Retinal pigment epithelial cell (primary cell): ENCODE results near the gene ARHGAP24.
"Not testable (repeated sequence)": the region's sequence is repeated elsewhere in the genome, so short reads cannot be mapped to it uniquely, and the experiment has no call there.

Experiments used
- DNase-seq: peaks from one replicate; pipeline ENCODE4 v3.0.0-alpha.2; 2010; ENCODE audit warnings: low read depth
- H3K4me3 ChIP-seq: 2 replicates; pipeline ENCODE4 v1.5.1; 2011; ENCODE audit warnings: mild to moderate bottlenecking, low read length, control low read depth, moderate library complexity
- TF ChIP-seq, protein P1 (sequence below): conservative IDR thresholded peaks from 2 replicates; pipeline ENCODE4 v1.5.1; 2011; ENCODE audit warnings: low read depth, low read length, control low read depth, inconsistent platforms

The ARHGAP24 gene

DNA sequence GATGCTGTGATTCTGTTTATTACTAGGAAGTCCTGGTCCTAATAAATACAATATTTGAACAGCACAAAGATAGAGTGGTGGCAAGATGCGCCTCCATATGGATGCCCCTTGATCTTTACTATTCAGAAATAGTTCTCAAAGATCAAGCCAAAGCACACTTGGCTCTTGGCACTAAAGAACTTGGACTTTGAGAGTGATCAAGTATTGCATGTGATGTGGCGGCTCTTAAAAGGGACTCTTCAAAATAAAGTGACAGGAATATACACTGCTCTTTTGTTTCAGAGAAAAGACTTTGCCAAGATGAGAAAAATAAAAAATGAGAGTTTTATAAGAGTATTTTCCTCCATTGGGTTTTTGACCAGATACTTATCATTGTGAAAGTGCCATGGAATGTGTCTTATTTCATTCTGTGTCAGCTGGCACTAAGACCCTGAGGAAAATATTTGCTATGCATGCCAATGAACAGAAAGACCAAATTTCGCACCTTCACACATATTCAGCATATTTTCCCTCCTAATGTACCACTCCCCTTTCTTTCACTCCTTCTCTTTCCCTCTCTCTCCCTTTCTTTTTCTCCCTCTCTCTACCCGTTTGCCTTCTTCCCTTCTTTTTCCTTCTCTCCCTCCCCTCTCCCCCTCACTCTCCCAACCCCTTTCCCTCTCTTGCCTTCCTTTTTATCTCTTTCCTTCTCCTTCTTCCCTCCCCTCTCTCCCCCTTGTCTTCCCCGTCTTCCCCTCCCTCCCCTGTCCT is 35.1 kb downstream of the ARHGAP24 start:
- no peak for DNase-seq
- no peak overlapping the region for H3K4me3 ChIP-seq
- TF ChIP-seq, protein P1, sequence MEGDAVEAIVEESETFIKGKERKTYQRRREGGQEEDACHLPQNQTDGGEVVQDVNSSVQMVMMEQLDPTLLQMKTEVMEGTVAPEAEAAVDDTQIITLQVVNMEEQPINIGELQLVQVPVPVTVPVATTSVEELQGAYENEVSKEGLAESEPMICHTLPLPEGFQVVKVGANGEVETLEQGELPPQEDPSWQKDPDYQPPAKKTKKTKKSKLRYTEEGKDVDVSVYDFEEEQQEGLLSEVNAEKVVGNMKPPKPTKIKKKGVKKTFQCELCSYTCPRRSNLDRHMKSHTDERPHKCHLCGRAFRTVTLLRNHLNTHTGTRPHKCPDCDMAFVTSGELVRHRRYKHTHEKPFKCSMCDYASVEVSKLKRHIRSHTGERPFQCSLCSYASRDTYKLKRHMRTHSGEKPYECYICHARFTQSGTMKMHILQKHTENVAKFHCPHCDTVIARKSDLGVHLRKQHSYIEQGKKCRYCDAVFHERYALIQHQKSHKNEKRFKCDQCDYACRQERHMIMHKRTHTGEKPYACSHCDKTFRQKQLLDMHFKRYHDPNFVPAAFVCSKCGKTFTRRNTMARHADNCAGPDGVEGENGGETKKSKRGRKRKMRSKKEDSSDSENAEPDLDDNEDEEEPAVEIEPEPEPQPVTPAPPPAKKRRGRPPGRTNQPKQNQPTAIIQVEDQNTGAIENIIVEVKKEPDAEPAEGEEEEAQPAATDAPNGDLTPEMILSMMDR = no peak

DNA sequence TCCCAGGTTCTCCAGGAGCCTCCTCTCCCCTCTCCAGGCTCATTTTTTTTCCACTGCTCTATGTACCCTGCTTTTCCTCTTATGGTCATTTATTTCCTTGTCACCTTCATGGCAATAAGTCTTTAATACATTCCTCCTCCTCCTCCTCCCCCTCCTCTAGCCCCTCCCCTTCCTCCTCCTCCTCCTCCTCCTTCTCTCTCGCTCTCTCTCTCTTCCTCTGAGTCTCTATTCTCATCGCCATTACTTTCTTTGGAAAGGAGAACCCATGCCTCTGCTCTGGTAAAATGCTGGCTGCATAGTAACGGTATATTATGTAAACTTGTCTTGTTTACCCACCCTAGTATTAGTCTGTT is 35.7 kb downstream of the ARHGAP24 start:
- DNase-seq = no peak
- H3K4me3 ChIP-seq = no peak overlapping the region
- TF ChIP-seq, protein P1 = no peak

DNA sequence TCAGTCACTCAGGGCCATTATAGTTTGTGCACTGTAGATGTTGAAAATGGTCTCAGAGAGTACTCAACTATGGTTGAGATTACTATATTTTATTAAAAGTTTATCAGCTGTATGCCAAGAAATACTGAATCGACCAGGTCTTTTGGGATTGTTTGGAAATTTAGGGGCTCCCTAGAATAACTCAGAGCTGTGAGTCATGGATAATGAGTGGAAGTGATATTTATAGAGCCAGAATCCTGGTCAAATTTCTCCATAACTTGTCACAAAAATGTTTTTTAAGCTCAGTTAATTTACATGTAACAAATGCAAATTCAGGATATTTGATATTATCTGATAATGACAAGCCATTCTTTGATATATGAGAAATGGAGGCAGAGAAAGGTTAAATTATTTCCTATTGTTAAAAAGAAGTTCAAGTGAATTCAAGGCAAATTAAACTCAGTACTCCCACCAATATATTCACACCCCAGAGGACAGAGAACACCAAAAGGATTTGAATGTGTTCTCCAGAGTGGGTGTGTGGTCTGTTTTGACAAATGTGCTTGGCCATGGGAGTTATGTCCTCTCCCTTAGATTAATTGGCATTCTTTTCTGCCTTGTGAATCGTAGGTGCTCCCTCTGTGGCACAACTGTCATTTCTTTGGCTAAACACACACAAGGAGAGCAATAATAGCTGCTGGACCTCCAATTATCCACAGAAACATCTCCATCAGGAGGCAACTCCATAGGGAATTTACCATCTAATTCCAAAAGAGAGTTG is 37.7 kb downstream of the ARHGAP24 start:
- DNase-seq = no peak
- TF ChIP-seq, protein P1 = no peak
- no peak overlapping the region for H3K4me3 ChIP-seq

DNA sequence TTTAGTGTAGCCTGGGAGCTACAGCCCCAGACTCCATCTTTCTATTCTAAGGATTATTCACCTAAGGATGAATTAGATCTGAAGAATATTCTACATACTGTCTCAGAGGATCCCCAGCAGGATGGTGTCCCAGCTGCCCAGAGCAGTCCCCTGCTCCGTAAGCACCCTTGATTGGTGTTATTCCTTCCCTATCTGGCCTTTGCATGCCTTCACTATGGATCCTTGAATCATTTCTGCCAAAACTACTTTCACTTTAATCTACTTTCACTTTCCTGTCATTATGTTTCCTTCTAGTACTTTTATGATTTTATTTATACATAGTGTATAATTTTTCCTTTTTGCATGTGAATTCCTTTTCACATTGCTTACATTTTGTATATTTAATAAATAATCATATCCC is 39.2 kb downstream of the ARHGAP24 start:
- DNase-seq = no peak
- TF ChIP-seq, protein P1 = no peak
- H3K4me3 ChIP-seq = no peak overlapping the region

DNA sequence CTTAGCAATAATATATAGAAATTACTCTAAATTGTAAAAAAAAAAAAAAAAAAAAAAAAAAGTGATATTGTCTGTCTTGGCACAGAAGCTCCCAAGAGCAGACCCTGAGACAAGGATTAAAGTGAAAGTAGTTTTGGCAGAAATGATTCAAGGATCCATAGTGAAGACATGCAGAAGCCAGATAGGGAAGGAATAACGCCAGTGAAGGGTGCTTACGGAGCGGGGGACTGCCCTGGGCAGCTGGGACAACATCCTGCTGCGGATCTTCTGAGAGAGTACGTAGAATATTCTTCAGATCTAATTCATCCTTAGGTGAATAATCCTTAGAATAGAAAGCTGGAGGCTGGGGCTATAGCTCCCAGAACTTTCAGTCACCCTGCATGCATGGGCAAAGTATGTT is 39.8 kb downstream of the ARHGAP24 start:
- no peak for DNase-seq
- TF ChIP-seq, protein P1 = no peak
- no peak overlapping the region for H3K4me3 ChIP-seq

DNA sequence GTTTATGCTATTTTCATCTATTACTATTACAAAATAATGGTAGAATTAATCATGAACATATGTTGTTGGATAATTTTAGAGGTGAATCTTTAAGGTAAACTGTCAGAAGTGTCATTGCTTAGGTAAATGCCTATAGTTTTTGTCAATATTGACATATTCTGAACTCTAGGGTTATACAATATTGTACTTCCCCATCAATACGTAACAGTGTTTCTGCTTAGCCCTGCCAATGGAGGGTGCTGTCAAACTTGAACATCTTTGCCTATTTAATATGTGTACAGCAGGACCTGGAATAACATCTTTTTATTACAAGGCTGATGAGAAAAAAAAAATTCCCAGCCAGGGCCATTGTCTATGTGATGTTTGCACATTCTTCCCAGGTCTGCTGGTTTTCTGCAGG is 40.8 kb downstream of the ARHGAP24 start:
- TF ChIP-seq, protein P1 = no peak
- no peak overlapping the region for H3K4me3 ChIP-seq
- no peak for DNase-seq

DNA sequence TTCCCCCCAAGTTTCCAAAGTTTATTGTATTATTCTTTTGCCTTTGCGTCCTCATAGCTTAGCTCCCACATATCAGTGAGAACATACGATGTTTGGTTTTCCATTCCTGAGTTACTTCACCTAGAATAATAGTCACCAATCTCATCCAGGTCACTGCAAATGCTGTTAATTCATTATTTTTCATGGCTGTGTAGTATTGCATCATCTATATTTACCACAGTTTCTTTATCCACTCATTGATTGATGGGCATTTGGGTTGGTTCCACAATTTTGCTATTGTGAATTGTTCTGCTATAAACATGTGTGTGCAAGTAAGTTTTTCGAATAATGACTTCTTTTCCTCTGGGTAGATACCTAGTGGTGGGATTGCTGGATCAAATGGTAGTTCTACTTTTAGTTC is 43.6 kb downstream of the ARHGAP24 start:
- DNase-seq, H3K4me3 ChIP-seq: not testable (repeated sequence)
